HG02798 (cell line): Measurements from ENCODE around the gene PEG3.

ENCODE experiments used
- ATAC-seq: cut with Tn5 transposase; IDR thresholded peaks from one replicate; pipeline ENCODE4 v1.9.1; 2021; ENCODE audit warnings: mild to moderate bottlenecking; ENCODE audit not compliant: unreplicated experiment, poor library complexity

The PEG3 gene

GRCh38 chr19:56839652-56840450 lies 675 bp downstream of the PEG3 start:
- ATAC-seq = no peak

GRCh38 chr19:56838909-56839651 lies 1.4 kb downstream of the PEG3 start:
- ATAC-seq = no peak

GRCh38 chr19:56838024-56838908 lies 2.3 kb downstream of the PEG3 start:
- ATAC-seq = no peak

GRCh38 chr19:56837492-56838023 lies 3.0 kb downstream of the PEG3 start:
- no peak for ATAC-seq

- ATAC-seq = no peak
These were observed 3.5 kb downstream of the PEG3 start for GRCh38 chr19:56837004-56837403.

GRCh38 chr19:56836059-56836458 lies 4.5 kb downstream of the PEG3 start:
- ATAC-seq = no peak

- no peak for ATAC-seq
These were observed 5.1 kb downstream of the PEG3 start for GRCh38 chr19:56835401-56835800.

- no peak for ATAC-seq
These were observed 5.8 kb downstream of the PEG3 start for GRCh38 chr19:56834564-56835375.

GRCh38 chr19:56832352-56832928 lies 8.1 kb downstream of the PEG3 start:
- no peak for ATAC-seq

- no peak for ATAC-seq
These were observed 9.3 kb downstream of the PEG3 start for GRCh38 chr19:56831255-56831654.

GRCh38 chr19:56829596-56829995 lies 10.9 kb downstream of the PEG3 start:
- no peak for ATAC-seq

GRCh38 chr19:56827708-56828107 lies 12.8 kb downstream of the PEG3 start:
- no peak for ATAC-seq

- no peak for ATAC-seq
These were observed 16.6 kb downstream of the PEG3 start for GRCh38 chr19:56823956-56824355.

GRCh38 chr19:56823417-56823816 lies 17.1 kb downstream of the PEG3 start:
- ATAC-seq = no peak

- no peak for ATAC-seq
These were observed 17.8 kb downstream of the PEG3 start for GRCh38 chr19:56822755-56823154.

GRCh38 chr19:56821675-56822074 lies 18.9 kb downstream of the PEG3 start:
- no peak for ATAC-seq

GRCh38 chr19:56821209-56821608 lies 19.3 kb downstream of the PEG3 start:
- no peak for ATAC-seq

GRCh38 chr19:56819166-56819565 lies 21.4 kb downstream of the PEG3 start:
- no peak for ATAC-seq

GRCh38 chr19:56814656-56815055 lies 25.9 kb downstream of the PEG3 start:
- ATAC-seq = no peak
